Measurements from ENCODE around the gene ACP4. TPM values are rescaled to one million over a fixed set of nuclear protein-coding genes. Genes with fewer than 3 reads are reported as not detected.

ACP4 gene
- total RNA-seq, 2 donors from 2014 or later: not detected

GRCh38 chr19:50833117-50833801 is 43.0 kb downstream of the ACP4 start, which contains the start of gene KLK15:
TSS of gene KLK15 (minus strand) at chr19:50833574. CDS start at chr19:50831492, 2,082 bp downstream.
- H3K27ac ChIP-seq: no peak within 1 kb of the TSS
- ATAC-seq: no peak
- TF ChIP-seq POLR2A (IDR thresholded peaks at IDR 0.05): no peak
- no peak for TF ChIP-seq CTCF (IDR thresholded peaks at IDR 0.05)

GRCh38 chr19:50833802-50834167 is 43.6 kb downstream of the ACP4 start:
- Histone ChIP-seq H3K27me3 (no peaks in the 10 kb centered on the region), H3K4me3 (no peak overlapping the region), H3K36me3 (replicated peaks in 1 of 2; ENCODE audit: insufficient read depth in 1 of 2, low read depth in 2 of 2) (no peaks in the 10 kb centered on the region), H3K4me1 (peaks cover 14% of the 10 kb centered on the region), H3K27ac (no peak overlapping the region), H3K9me3 (no peaks in the 10 kb centered on the region)
- DNase-seq: no peak
- TF ChIP-seq CTCF (IDR thresholded peaks at IDR 0.05): no peak
- no peak for TF ChIP-seq POLR2A (IDR thresholded peaks at IDR 0.05)
- WGBS, 2 donors: 88 to 89% methylated on average over 4 to 6 of the region's 6 CpGs
- ATAC-seq: no peak
- intact Hi-C loops (cut with DNase I): no loop called here

More at GRCh38 chr19:50833117-50833801, 43.0 kb downstream of the ACP4 start, which contains the start of gene KLK15:
- DNase-seq: no peak
- intact Hi-C loops (cut with DNase I): no loop called here
- peaks cover 14% of the 10 kb centered on the region for H3K4me1 ChIP-seq
- H3K4me3 ChIP-seq: no peak within 1 kb of the TSS
- no peaks in the 10 kb centered on the region for H3K36me3 ChIP-seq (replicated peaks in 1 of 2; ENCODE audit: insufficient read depth in 1 of 2, low read depth in 2 of 2)
- 52 to 57% methylated on average over 8 of the region's 8 CpGs for WGBS, 2 donors
- H3K9me3 ChIP-seq: no peaks in the 10 kb centered on the region
- H3K27me3 ChIP-seq: no peaks in the 10 kb centered on the region

GRCh38 chr19:50835103-50835784 is 45.0 kb downstream of the ACP4 start:
- no peak for TF ChIP-seq CTCF (IDR thresholded peaks at IDR 0.05)
- no peak for TF ChIP-seq POLR2A (IDR thresholded peaks at IDR 0.05)
- peak overlapping the region; percentile 27 to 30 for H3K4me3 ChIP-seq
- ATAC-seq: peak; percentile 53
- no peaks in the 10 kb centered on the region for H3K36me3 ChIP-seq (replicated peaks in 1 of 2; ENCODE audit: insufficient read depth in 1 of 2, low read depth in 2 of 2)
- peak in 3 of 4 donors; percentile 51 to 56 (median 51) for DNase-seq
- H3K9me3 ChIP-seq: no peaks in the 10 kb centered on the region
- peaks cover 14% of the 10 kb centered on the region for H3K4me1 ChIP-seq
- no peaks in the 10 kb centered on the region for H3K27me3 ChIP-seq
- peak overlapping the region; percentile 30 to 69 (median 64) for H3K27ac ChIP-seq
- intact Hi-C loops (cut with DNase I): no loop called here
- 19 to 24% methylated on average over 13 of the region's 13 CpGs for WGBS, 2 donors

GRCh38 chr19:50835785-50836542 is 45.7 kb downstream of the ACP4 start:
- 3 to 4% methylated on average over 24 to 55 of the region's 67 CpGs for WGBS, 2 donors
- TF ChIP-seq POLR2A (IDR thresholded peaks at IDR 0.05): peak; percentile 80 to 83 (median 83)
- peak in 1 of 7 experiments; percentile 15 for TF ChIP-seq CTCF (IDR thresholded peaks at IDR 0.05)
- peaks cover 14% of the 10 kb centered on the region for H3K4me1 ChIP-seq
- intact Hi-C loops (cut with DNase I): no loop called here
- DNase-seq: peak; percentile 90 to 93 (median 93)
- peak overlapping the region; percentile 30 to 69 (median 64) for H3K27ac ChIP-seq
- H3K36me3 ChIP-seq (replicated peaks in 1 of 2; ENCODE audit: insufficient read depth in 1 of 2, low read depth in 2 of 2): no peaks in the 10 kb centered on the region
- H3K4me3 ChIP-seq: peak overlapping the region; percentile 27 to 30
- ATAC-seq: peak; percentile 98
- no peaks in the 10 kb centered on the region for H3K27me3 ChIP-seq
- no peaks in the 10 kb centered on the region for H3K9me3 ChIP-seq
